ENCODE results near the gene CRAMP1. TPM values are rescaled to one million over a fixed set of nuclear protein-coding genes. Genes with fewer than 3 reads are reported as not detected.

The CRAMP1 gene
- total RNA-seq, 4 donors from 2014 or later = 9.0 to 15.1 (median 11.3) TPM

DNA sequence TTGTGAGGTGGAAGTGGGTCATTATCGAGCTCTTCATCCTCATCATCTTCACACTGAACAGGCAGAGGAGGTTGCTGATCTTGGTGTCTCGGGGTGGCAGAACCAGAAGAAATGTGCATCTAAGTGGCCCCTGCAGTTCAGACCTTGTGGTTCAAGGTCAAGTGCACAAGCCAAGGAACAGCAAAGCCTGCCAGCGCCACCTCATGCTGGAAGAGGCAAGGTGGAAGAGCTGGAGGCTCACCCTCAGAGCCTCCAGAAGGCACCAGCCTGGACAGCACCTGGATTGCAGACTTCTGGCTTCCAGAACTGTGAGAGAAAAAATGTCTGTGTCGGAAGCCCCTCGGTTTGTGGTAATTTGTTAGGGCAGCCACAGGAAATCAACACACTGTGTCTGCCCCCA, 32.9 kb upstream of the CRAMP1 start:
- no peak for ATAC-seq
- no peak overlapping the region for H3K4me3 ChIP-seq
- no peaks in the 10 kb centered on the region for H3K4me1 ChIP-seq
- peaks cover 0 to 88% of the 10 kb centered on the region in 2 donors for H3K36me3 ChIP-seq
- no peaks in the 10 kb centered on the region for H3K9me3 ChIP-seq
- H3K27me3 ChIP-seq = no peaks in the 10 kb centered on the region
- no peak for TF ChIP-seq EP300 (IDR thresholded peaks at IDR 0.05)
- no peak for TF ChIP-seq CTCF (IDR thresholded peaks at IDR 0.05)
- no peak for TF ChIP-seq POLR2A (IDR thresholded peaks at IDR 0.05)
- no peak for TF ChIP-seq POLR2AphosphoS5 (IDR thresholded peaks at IDR 0.05)
- no peak overlapping the region for H3K27ac ChIP-seq
- 89 to 100% methylated on average over 3 to 4 of the region's 5 CpGs for WGBS, 2 donors (ENCODE audit: low coverage in 1 of 2)

DNA sequence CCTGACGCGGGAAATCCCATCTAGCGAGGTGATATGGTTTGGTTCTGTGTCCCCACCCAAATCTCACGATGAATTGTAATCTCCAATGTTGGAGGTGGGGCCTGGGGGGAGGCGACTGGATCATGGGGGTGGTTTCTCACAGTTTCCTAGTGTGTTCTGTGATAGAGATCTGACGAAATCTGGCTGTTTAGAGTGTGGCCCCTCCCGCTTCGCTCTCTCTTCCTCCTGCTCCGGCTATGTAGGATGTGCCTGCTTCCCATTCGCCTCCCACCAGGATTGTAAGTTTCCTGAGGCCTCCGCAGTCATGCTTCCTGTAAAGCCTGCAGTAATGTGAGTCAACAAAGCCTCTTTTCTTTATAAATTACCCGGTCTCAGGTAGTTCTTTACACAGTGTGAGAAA, 31.9 kb upstream of the CRAMP1 start:
- no peaks in the 10 kb centered on the region for H3K9me3 ChIP-seq
- 87 to 94% methylated on average over 6 to 11 of the region's 12 CpGs for WGBS, 2 donors (ENCODE audit: low coverage in 1 of 2)
- ATAC-seq = no peak
- H3K27me3 ChIP-seq = no peaks in the 10 kb centered on the region
- H3K4me3 ChIP-seq = no peak overlapping the region
- H3K36me3 ChIP-seq = peaks cover 0 to 91% of the 10 kb centered on the region in 2 donors
- no peak overlapping the region for H3K27ac ChIP-seq
- no peaks in the 10 kb centered on the region for H3K4me1 ChIP-seq
- no peak for TF ChIP-seq POLR2A (IDR thresholded peaks at IDR 0.05)
- TF ChIP-seq EP300 (IDR thresholded peaks at IDR 0.05) = no peak
- no peak for TF ChIP-seq CTCF (IDR thresholded peaks at IDR 0.05)
- no peak for TF ChIP-seq POLR2AphosphoS5 (IDR thresholded peaks at IDR 0.05)

GRCh38 chr16:1580956-1581355, 31.2 kb upstream of the CRAMP1 start:
- no peaks in the 10 kb centered on the region for H3K27me3 ChIP-seq
- peaks cover 0 to 95% of the 10 kb centered on the region in 2 donors for H3K36me3 ChIP-seq
- 91% methylated on average over 4 of the region's 6 CpGs; no CpG with 5 or more reads in 1 of the 2 donors for WGBS, 2 donors (ENCODE audit: low coverage in 1 of 2)
- H3K27ac ChIP-seq = no peak overlapping the region
- no peak for ATAC-seq
- no peaks in the 10 kb centered on the region for H3K4me1 ChIP-seq
- no peak overlapping the region for H3K4me3 ChIP-seq
- no peaks in the 10 kb centered on the region for H3K9me3 ChIP-seq
- TF ChIP-seq EP300 (IDR thresholded peaks at IDR 0.05) (no peak), POLR2AphosphoS5 (IDR thresholded peaks at IDR 0.05) (no peak)

GRCh38 chr16:1581804-1582203, 30.4 kb upstream of the CRAMP1 start:
- Histone ChIP-seq H3K9me3 (no peaks in the 10 kb centered on the region), H3K4me3 (no peak overlapping the region), H3K27me3 (no peaks in the 10 kb centered on the region), H3K36me3 (peaks cover 0 to 97% of the 10 kb centered on the region in 2 donors), H3K27ac (no peak overlapping the region), H3K4me1 (no peaks in the 10 kb centered on the region)
- 81 to 86% methylated on average over 8 to 9 of the region's 9 CpGs for WGBS, 2 donors (ENCODE audit: low coverage in 1 of 2)
- TF ChIP-seq POLR2AphosphoS5 (IDR thresholded peaks at IDR 0.05) = no peak
- TF ChIP-seq CTCF (IDR thresholded peaks at IDR 0.05) = no peak
- no peak for TF ChIP-seq POLR2A (IDR thresholded peaks at IDR 0.05)
- TF ChIP-seq EP300 (IDR thresholded peaks at IDR 0.05) = no peak
- ATAC-seq = no peak

GRCh38 chr16:1583180-1583579, 29.0 kb upstream of the CRAMP1 start:
- no peaks in the 10 kb centered on the region for H3K9me3 ChIP-seq
- H3K27ac ChIP-seq = no peak overlapping the region
- no peak for ATAC-seq
- TF ChIP-seq CTCF (IDR thresholded peaks at IDR 0.05) (no peak), EP300 (IDR thresholded peaks at IDR 0.05) (no peak), POLR2A (IDR thresholded peaks at IDR 0.05) (no peak), POLR2AphosphoS5 (IDR thresholded peaks at IDR 0.05) (no peak)
- no peaks in the 10 kb centered on the region for H3K4me1 ChIP-seq
- no peaks in the 10 kb centered on the region for H3K27me3 ChIP-seq
- peaks cover 0 to 98% of the 10 kb centered on the region in 2 donors for H3K36me3 ChIP-seq
- no peak overlapping the region for H3K4me3 ChIP-seq
- WGBS, 2 donors (ENCODE audit: low coverage in 1 of 2) = 78 to 84% methylated on average over 3 to 8 of the region's 15 CpGs

Measured in gastroesophageal sphincter (tissue), 4 donors.